T-helper 2 cell treated with Interferon-gamma antibody and Interleukin-4, amounts not matched to agents 100 ng/mL and 5 ng/mL, for 36 hours (primary cell): Measurements from ENCODE around the gene BAIAP2. TPM values are rescaled to one million over a fixed set of nuclear protein-coding genes. Genes with fewer than 3 reads are reported as not detected.
"Not testable (repeated sequence)": the region's sequence is repeated elsewhere in the genome, so short reads cannot be mapped to it uniquely, and the experiment has no call there.

Source experiments
- intact Hi-C: fragments of 100-400 bp; cut with micrococcal nuclease; formaldehyde crosslinking; loops from one replicate; pipeline ENCODE4 v1.15.1; 2023
- total RNA-seq: library from RNA; stranded (reverse); gene quantifications from 2 replicates; pipeline ENCODE4 v1.2.3, GENCODE V29; 2022

Gene BAIAP2
- total RNA-seq, 1 donor from 2014 or later: 5.5 TPM

DNA sequence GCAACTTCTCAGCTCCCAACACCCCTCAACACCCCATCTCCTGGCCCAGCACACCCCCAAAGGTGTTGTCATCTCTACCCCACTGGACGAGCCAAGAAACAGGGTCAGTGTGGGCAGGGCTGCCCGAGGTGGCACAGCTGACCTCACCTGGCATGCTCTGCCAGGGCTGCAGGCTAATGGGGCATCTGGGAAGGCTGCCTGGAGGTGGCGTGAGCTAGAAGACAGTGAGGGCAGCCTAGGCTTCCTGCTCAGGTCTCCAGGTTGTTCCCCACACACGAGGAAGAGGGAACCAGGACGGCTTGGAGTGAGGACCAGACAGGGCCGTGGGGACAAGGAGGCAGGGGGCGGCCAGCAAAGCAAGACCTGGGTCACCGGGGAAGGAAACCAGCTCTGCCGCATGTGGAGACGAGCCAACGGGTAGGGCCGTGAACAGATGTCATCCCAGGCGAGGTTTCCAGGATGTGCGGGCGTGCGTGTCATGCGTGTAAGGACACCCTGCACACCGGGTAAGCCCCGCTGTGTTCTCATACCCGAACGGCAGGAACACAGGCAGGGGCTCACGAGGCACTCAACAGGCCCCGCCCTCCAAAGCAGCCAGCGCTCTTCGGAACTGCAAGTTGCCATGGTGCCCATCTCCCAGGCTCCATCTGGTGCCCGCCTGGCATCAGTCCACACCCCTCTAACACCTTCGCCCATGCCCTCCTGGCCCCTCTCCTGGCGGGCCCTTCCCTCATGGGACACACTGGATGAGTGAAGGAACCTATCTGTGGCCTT lies 100.7 kb downstream of the BAIAP2 start:
- intact Hi-C loops: no loop called here

DNA sequence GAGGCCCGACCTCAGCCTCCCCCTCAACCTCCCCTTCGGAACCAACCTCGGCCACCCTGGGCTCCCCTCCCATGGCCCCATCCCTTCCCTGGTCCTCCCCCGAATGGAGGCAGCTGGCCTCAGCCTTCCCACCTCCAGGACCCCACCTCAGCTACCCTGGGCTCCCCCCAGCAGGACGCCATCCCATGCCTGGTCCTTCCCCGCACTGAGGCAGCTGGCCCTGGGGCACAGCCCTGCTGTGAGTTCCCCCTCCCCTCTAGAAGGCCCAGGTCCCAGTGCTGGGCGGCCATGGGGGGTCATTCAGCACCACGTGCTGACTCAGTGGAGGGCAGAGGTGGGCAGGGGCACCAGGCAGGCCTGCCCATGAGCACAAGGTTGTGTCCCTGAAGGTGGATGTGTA lies 101.4 kb downstream of the BAIAP2 start:
- intact Hi-C loops: no loop called here

DNA sequence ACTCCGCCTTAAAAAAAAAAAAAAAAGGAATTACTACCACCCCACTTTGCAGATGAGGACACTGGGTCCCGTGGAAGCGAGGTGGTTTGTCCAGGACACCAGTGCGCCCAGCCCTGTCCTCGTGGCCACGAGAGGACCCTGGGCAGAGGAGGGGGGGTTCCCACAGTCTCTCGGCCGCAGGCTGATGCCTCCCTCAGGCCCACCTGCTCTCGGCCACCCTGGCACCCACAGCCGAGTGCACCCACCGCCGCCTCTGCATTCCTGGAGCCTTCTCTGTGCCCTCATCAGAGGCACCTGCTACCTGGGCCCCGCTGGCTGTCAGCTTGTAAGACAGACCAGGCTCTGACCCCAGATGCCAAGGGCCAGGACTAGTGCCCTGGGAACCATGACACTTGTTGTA lies 102.3 kb downstream of the BAIAP2 start:
- intact Hi-C loops: no loop called here

DNA sequence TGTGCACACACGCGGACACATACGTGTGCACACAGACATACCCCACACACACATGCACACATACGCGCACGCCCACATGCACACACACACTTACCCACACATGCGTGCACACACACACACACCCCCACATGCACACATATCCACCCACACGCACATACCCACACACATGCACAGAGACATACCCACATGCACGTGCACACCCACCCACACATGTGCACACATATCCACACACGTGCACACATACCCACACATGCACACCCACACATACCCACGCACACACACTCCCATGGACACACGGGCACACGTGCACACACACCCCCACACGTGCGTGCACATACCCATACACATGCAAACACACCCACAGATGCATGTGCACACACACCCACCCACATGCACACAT lies 103.1 kb downstream of the BAIAP2 start:
- intact Hi-C loops: no loop called here

DNA sequence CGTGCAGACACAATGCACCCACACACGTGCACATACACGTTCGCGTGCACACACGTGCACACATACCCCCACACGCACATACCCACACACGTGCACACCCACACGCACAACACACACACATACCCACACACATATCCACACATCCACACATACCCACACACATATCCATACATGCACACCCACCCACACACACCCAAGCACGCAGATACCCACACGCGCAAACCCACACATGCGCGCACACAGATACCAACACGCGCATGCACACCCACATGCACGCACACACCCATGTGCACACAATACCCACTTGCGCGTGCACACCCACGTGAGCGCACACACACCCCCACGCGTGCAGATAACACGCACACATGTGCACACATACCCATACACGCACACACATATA lies 103.5 kb downstream of the BAIAP2 start:
- intact Hi-C loops: no loop called here

DNA sequence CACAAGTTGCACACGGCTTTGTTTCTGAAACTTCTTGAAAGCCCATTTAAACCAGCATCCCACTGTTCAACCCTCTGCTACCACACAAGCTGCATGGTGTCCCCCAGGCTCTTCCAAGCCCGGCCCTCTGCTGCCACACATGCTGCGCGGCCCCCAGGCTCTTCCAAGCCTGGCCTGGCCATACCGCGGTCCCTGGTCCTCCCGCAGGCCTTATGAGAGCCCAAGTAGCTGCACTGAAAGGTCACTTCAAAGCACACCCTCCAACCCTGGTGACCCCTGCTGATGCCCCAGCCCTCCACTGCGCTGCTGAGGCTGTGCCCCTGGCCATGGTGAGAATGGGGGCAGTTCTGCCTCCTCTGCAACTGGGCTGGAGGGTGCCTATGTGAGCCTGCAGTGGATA lies 104.5 kb downstream of the BAIAP2 start:
- intact Hi-C loops: no loop called here

DNA sequence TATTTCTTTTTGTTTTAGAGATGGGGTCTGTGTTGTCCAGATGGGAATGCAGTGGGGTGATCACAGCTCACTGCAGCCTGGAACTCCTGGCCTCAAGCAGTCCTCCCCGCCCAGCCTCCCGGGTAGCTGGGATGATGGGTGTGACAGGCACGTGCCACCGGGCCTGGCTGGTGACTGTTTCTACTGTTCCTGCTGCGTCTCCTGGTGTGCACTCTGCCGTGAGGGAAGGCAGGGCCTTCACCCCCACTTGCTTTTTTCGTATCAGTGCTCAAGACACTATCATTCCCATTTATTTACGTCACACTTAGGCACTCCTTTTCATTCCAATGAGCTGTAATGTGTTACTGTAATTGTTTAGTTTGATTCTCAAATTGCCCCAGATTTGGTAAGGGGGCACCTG lies 105.1 kb downstream of the BAIAP2 start:
- intact Hi-C loops: loop anchor here (5.0 kb wide), 2 partner anchors 102 to 342 kb away; no protein-coding TSS in a partner anchor

DNA sequence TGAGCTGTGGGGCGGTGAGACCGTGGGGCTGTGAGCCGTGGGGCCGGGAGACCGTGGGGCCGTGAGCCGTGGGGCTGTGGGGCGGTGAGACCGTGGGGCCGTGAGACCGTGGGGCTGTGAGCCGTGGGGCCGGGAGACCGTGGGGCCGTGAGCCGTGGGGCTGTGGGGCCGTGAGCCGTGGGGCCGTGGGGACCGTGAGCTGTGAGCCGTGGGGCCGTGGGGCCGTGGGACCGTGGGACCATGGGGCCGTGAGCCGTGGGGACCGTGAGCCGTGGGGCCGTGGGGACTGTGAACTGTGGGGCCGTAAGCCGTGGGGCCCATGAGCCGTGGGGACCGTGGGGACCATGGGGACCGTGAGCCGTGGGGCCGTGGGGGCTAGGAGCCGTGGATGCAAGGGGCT lies 105.7 kb downstream of the BAIAP2 start:
- intact Hi-C loops: loop anchor here (5.0 kb wide), 2 partner anchors 102 to 342 kb away; no protein-coding TSS in a partner anchor

DNA sequence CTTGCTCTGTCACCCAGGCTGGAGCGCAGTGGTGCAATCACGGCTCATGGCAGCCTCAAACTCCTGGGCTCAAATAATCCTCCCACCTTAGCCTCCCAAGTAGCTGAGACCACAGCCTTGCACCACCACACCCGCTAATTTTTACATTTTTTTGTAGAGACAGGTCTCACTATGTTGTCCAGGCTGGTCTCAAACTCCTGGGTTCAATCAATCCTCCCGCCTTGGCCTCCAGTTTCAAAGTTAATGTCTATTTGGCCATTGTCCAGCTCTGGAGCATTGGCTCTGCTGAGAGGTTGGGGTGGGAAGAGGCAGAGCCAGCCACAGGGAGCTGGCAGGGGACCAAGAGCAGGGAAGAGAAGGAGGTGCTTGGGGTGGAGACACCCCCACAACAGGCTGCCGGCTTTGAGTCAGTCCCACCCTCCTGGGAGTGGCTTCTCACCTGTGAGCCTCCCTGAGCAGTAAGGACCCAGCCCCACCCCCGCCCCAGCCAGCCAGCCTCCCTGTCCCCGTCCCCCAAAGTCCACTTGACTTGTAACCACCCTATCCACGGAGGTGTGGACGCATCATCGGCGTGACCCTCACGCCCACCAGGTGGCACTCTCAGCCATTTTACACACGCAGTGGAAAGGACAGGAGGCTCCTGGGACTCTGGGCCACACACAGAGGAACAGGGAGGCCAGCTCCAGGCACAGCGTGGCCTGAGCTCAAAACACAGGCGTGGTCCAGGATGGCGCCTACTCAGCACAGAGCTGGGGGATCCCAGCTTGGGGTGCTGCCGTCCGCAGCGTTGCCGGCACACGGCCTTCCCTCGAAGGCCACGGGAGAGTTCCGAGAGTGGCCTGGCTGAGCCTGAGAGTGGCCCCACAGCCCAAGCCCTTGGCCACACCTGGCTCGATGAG lies 107.6 kb downstream of the BAIAP2 start:
- intact Hi-C loops: loop anchor here (5.0 kb wide), 2 partner anchors 100 to 340 kb away; no protein-coding TSS in a partner anchor

DNA sequence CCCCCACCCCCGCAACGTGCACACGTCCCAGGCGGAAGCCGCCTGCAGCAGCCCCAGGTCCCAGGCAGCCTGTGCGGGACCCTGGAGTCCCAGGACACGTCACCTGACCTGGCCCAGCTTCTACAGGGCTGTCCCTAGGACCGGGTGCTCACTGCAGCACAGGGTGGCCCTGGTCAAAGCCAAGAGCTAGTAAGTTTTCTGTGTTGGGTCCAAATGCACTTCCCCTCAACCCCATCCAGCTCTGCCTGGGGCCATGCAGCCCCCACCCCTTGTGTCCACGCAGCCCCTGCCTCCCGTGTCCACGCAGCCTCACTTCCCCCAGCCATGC lies 108.2 kb downstream of the BAIAP2 start:
- intact Hi-C loops: loop anchor here (5.0 kb wide), 2 partner anchors 99 to 339 kb away; no protein-coding TSS in a partner anchor

DNA sequence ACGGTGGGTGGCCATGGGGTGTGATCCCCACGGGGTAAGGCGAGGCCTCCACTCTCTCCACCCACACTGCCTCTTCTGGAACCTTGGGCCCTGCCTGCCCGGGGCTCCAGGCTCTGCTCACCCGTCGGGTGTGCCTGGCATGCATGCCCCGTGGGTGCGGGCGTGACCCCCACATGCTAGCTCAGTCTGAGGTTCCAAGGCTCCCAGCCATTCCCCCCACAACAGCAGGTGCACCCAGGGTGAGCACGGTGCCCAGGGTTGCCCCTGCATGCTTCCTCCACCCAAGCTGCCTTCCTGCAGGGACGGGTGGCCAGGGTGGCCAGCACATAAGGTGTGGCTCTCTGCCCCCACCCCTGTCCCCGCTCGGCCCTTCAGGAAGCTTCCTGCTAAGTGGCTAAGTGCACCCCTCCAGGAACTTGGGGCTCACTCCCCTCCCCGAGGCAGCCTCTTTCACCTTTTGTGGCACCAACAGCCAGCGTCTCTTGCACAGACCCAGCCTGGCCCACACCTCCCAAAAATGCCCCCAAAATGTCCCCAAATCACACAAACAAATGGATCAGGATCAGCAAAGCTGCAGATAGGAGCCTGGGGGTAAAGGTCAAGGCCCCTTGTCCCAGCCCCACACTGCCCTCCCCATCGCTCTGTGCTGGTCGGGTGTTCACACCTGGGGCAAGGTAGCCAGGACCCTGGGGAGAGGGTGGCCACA lies 108.9 kb downstream of the BAIAP2 start:
- intact Hi-C loops: loop anchor here (5.0 kb wide), 2 partner anchors 98 to 338 kb away; no protein-coding TSS in a partner anchor

DNA sequence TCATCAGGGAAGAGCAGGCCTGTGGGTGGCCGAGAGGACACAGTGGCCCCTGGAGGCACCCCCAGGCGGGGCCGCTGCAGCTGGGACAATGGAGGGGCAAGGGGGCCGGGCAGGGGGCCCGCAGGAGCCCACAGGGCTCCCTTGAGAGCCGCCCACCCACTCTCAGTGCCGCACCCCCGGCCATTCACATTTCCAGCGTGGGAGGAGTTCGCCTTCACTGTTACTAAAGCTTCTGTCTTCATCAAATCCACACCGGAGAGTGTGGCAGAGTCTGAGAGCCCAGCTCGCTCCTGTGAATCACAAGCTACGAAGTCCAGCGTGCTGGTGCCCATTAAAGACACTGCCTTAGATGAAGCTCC lies 109.5 kb downstream of the BAIAP2 start:
- intact Hi-C loops: loop anchor here (5.0 kb wide), 2 partner anchors 98 to 338 kb away; no protein-coding TSS in a partner anchor

DNA sequence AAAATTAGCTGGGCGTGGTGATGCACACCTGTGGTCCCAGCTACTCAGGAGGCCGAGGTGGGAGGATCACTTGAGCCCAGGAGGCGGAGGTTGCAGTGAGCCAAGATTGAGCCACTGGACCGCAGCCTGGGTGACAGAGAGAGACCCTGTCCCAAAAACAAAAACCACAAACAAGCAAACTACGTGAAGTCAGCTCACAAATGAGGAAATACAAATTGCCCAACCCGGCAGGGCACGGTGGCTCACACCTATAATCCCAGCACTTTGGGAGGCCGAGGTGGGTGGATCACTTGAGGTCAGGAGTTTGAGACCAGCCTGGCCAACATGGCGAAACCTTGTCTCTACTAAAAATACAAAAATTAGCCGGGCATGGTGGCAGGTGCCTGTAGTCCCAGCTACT lies 111.3 kb downstream of the BAIAP2 start:
- intact Hi-C loops: not testable (repeated sequence)

DNA sequence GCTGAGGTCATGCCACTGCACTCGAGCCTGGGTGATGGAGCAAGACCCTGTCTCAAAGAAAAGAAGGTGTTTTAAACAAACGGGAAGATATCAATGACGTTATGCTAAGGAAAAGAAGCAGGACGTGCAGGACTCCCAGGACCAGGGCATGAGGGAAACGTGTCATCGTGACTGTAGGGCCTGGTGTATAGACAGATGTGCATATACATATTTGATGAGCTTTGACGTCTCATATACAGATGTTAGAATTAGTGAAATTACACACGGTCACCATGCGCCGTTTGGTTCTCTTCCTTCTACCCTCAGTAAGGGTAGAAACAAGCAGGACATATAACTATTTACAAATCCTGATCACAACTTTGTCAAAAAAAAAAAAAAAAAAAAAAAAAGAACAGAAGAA lies 112.8 kb downstream of the BAIAP2 start:
- intact Hi-C loops: no loop called here

DNA sequence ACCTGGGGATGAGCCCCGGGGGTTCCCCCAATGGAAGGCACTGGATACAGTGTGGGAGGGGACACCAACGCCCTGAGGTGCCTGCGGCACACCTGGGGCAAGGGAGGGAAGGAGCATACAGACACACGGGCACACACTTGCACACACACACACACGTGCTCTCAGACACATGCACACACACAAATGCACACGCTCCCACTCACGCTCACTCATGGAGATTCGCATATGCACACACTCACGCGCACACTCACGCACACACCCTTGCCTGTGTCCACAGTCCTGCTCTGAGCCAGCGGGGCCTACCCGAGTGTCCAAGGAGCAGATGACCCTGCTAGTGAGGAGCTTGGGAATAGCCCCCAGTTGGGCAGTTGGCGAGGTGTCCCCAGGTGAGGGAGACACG lies 113.6 kb downstream of the BAIAP2 start:
- intact Hi-C loops: no loop called here

DNA sequence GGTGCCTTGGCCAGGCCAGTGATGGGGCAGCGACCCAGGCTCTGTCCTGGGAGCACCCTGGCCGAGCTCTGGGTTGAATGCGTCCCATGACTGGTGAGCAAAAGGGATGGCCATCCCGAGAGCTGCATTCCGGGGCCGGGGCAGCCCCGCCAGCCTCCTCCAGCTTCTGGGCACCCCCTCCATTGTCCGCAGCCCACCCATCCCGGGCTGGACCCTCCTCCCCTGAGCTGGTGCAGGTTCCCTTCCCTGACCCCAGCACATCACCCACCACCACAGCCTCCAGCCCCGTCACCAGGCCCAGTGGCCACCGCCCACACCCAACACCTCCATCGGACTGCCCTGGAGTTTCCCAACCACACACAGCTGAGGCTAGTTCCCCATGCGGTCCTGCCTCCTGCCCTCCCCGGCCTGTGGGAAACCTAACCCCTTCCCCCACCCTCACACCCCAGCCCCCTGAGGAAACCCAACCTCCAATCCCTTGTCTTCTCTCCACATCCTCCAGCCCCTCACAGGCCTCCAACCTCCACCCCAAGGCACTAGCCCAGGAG lies 114.1 kb downstream of the BAIAP2 start:
- intact Hi-C loops: no loop called here

DNA sequence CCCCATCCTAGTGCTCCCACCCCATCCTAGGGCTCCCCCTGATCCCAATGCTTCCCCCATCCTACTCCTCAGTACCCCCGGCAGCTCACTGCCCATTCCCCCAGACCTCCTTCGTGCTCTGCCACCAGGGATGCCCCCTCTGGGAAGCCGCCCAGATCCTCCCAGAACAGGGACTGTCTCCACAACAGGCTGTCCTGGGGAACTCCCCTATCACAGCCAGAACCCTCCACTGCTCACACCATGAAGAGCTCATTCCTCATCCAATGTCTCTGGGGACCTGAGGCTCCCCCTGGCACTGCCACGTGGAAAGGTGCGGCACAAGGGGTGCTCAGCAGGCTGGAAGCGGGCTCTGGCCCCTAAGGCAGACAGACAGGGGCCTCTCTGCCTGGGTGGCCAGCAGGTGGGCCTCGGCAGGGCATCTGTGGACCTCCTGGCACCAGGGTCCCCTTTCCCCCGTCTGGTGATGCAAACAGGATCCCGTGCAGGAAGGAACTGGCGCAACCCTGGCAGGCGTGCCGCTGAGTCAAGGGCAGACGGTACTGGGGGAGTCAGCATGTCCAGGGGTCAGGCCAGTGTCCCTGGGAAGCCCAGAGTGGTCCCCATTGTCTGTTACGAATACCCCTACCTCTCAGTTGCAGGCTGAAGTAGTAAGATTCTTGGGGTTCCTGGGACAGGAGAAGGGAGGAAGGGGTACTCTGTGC lies 115.6 kb downstream of the BAIAP2 start:
- intact Hi-C loops: no loop called here

DNA sequence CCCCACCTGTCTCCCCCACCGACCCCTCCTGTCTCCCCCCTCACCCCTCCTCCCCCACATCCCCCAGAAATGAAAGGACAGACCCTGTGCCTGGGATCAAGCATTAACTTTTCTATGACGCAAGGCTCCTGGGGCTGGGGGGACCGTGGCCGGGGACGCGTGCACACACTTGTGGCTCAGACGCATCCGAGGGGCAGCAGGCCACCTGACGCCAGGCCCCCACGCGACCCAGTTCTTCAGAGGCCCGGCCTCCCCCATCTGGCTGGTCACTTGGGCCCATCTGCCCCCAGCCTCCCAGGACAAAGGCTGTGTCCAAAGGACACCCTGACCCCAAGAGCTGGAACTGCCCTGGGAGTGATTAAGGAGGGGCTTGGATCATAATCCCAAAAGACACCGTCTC lies 116.3 kb downstream of the BAIAP2 start:
- intact Hi-C loops: no loop called here

DNA sequence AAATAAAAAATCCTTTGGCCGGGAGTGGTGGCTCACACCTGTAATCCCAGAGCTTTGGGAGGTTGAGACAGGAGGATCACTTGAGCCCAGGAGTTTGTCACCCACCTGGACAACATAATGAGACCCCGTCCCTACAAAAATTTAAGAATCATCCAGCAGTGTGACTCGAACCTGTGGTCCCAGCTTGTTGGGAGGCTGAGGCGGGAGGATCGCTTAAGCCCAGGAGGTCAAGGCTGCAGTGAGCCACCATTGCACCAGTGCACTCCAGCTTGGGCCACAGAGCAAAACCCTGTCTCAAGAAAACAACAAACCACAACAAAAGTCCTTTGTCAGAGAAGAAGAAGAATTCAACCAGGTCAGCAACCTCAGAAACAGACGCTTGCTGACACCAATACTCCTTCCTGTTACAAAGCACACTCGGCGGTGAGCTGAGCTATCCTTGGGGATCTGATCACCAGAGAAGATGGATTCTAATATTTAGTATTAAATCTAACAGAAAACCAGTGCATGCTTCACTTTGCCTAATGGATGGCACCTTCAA lies 117.4 kb downstream of the BAIAP2 start:
- intact Hi-C loops: no loop called here

DNA sequence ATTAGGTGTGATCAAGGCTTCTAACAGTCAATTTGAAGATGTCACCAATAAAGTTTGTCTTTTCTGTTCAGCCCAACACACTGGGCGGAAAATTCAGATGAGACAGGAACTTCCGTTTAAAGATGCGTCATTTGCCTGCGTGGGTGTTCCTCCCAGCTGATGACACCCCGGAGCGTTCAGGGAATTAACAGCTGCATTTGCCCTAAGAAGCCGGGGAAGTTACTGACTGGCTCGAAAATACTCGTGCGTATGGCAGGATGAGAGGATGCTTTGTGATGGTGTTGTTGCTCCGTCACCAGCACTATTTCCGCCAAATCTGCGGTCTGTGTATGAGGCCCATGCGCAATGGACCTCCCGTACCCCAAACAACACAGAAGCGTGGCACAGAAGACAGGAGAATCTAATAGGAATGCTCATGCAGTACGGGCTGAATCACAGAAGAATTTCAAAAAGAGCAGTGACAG lies 118.4 kb downstream of the BAIAP2 start:
- intact Hi-C loops: no loop called here
